Karpas-422 (cell line): ENCODE measurements around the gene ZNF200. TPM values are rescaled to one million over a fixed set of nuclear protein-coding genes. Genes with fewer than 3 reads are reported as not detected.
"Not testable (repeated sequence)": the region's sequence is repeated elsewhere in the genome, so short reads cannot be mapped to it uniquely, and the experiment has no call there.

Experiments
- DNase-seq: peaks from one replicate; pipeline ENCODE4 v3.0.0-alpha.2; 2015
- H2AFZ ChIP-seq: fragments of 200-600 bp; sonication (generic); 2 replicates; pipeline ENCODE4 v1.6.1; 2014; ENCODE audit warnings: antibody characterized with exemption, low read length, mixed read lengths
- H3K27ac ChIP-seq: fragments of 200-600 bp; sonication (generic); 2 replicates; pipeline ENCODE4 v1.5.1; 2014; ENCODE audit warnings: mild to moderate bottlenecking, low read length, moderate library complexity
- H3K27me3 ChIP-seq: fragments of 200-600 bp; sonication (generic); 2 replicates; pipeline ENCODE4 v1.6.1; 2014; ENCODE audit warnings: low read length, mixed read lengths
- H3K36me3 ChIP-seq: fragments of 200-600 bp; sonication (generic); 2 replicates; pipeline ENCODE4 v1.6.1; 2014; ENCODE audit warnings: low read length, mixed read lengths; ENCODE audit not compliant: insufficient read depth
- H3K4me1 ChIP-seq: fragments of 200-600 bp; sonication (generic); 2 replicates; pipeline ENCODE4 v1.6.1; 2014; ENCODE audit warnings: mild to moderate bottlenecking, low read length, mixed read lengths
- H3K4me2 ChIP-seq: fragments of 200-600 bp; sonication (generic); 2 replicates; pipeline ENCODE4 v1.6.1; 2014; ENCODE audit warnings: low read length, low read depth, mild to moderate bottlenecking; ENCODE audit not compliant: poor library complexity, severe bottlenecking
- H3K4me3 ChIP-seq: fragments of 200-600 bp; sonication (generic); 2 replicates; pipeline ENCODE4 v1.5.1; 2014; ENCODE audit warnings: mild to moderate bottlenecking, antibody characterized with exemption, low read length, mixed read lengths
- H3K79me2 ChIP-seq: fragments of 200-600 bp; sonication (generic); 2 replicates; pipeline ENCODE4 v1.6.1; 2014; ENCODE audit warnings: mild to moderate bottlenecking, low read length, mixed read lengths
- H3K9ac ChIP-seq: fragments of 200-600 bp; sonication (generic); 2 replicates; pipeline ENCODE4 v1.6.0; 2014; ENCODE audit warnings: low read length
- H3K9me2 ChIP-seq: fragments of 200-600 bp; sonication (generic), shearing (Covaris generic); replicated peaks from 2 replicates; pipeline ENCODE4 v1.6.0; 2014; ENCODE audit warnings: mild to moderate bottlenecking, low read length, moderate library complexity; ENCODE audit not compliant: insufficient read depth
- H3K9me3 ChIP-seq: fragments of 300-700, 200-600 bp; sonication (generic); 2 replicates; pipeline ENCODE4 v1.6.1; 2014; ENCODE audit warnings: low read length, mixed read lengths
- H4K20me1 ChIP-seq: fragments of 200-600 bp; sonication (generic); 2 replicates; pipeline ENCODE4 v1.6.1; 2014; ENCODE audit warnings: mild to moderate bottlenecking, antibody characterized with exemption, low read length, low read depth; ENCODE audit not compliant: insufficient read depth
- total RNA-seq: library from RNA; depleted of rRNA; stranded (reverse); fragments of >200 nt; shearing (Covaris generic); gene quantifications from 2 replicates; pipeline ENCODE4 v1.2.3, GENCODE V29; 2014; ENCODE audit warnings: low replicate concordance

The ZNF200 gene
- total RNA-seq, 1 experiment from 2014 or later, result 12.1 TPM

DNA sequence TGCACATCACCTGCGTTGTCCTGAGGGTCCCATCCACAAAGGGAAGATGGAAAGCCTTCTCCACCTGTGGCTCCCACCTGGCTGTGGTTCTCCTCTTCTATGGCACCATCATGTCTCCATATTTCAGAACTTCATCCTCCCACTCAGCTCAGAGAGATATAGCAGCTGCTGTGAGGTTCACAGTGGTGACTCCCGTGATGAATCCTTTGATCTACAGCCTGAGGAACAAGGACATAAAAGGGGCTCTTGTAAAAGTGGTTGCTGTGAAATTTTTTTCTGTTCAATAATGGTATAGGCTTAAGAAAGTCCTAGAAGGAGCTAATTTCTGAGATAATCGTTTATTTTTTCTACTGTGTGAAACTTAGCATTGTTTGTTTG lies 18.7 kb downstream of the ZNF200 start:
- Histone ChIP-seq H3K4me3 (no peak overlapping the region), H3K27me3 (no peaks in the 10 kb centered on the region), H3K9me2 (no peaks in the 10 kb centered on the region), H3K79me2 (no peaks in the 10 kb centered on the region), H3K36me3 (no peaks in the 10 kb centered on the region), H2AFZ (no peak overlapping the region), H3K4me2 (no peak overlapping the region), H3K9me3 (no peaks in the 10 kb centered on the region), H3K27ac (no peak overlapping the region), H3K4me1 (no peaks in the 10 kb centered on the region), H3K9ac (no peak overlapping the region), H4K20me1 (no peaks in the 10 kb centered on the region)
- no peak for DNase-seq

DNA sequence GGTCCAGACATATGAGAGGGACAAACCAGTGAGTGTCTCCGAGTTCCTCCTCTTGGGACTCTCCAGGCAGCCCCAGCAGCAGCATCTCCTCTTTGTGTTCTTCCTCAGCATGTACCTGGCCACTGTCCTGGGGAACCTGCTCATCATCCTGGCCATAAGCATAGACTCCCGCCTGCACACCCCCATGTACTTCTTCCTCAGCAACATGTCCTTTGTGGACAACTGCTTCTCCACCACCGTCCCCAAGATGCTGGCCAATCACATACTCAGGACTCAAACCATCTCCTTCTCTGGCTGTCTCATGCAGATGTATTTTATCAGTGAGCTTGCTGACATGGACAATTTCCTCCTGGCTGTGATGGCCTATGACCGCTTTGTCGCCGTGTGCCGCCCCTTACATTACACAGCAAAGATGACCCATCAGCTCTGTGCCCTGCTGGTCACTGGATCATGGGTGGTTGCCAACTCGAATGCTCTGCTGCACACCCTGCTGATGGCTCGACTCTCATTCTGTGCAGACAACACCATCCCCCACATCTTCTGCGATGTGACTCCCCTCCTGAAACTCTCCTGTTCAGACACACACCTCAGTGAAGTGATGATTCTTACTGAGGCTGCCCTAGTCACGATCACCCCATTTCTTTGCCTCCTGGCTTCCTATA lies 19.2 kb downstream of the ZNF200 start:
- Histone ChIP-seq H3K4me3 (no peak overlapping the region), H3K9me3 (no peaks in the 10 kb centered on the region), H2AFZ (no peak overlapping the region), H3K27me3 (no peaks in the 10 kb centered on the region), H3K4me2 (no peak overlapping the region), H3K4me1 (no peaks in the 10 kb centered on the region), H3K9ac (no peak overlapping the region), H3K9me2 (no peaks in the 10 kb centered on the region), H3K27ac (no peak overlapping the region), H3K36me3 (no peaks in the 10 kb centered on the region), H3K79me2 (no peaks in the 10 kb centered on the region), H4K20me1 (no peaks in the 10 kb centered on the region)
- no peak for DNase-seq

DNA sequence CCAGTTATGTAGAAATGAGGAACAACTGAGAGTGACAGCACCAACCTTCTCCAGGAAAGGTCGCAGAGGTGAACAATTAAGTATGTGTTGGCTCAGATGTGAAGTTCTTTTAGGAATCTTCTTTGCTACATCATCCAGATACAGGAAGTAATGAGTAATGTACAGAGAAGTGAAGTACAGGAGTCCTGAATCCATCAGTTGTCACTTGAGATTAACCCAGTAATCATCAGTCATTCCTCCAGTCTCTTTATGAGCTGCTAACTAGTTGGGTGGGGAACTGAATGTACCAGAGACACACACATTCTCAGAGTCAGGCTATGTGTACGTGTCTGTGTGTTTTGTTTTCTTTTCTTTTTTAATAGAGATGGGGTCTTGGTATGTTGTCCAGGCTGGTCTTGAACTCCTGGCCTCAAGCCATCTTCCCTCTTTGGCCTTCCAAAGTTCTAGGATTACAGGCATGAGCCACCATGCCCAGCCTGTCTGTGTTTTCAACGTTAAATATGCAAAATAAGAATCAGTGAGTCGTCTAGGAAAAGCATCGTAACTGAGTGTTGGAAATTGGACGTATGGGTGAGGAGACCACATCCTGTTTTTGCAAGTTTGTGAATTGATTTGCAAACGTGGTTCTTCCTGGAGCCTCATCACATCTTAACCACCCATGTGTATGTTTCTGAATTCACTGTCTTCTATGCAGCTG lies 19.9 kb downstream of the ZNF200 start:
- H3K4me1 ChIP-seq, result no peaks in the 10 kb centered on the region
- no peak overlapping the region for H2AFZ ChIP-seq
- H3K79me2 ChIP-seq, result no peaks in the 10 kb centered on the region
- no peak overlapping the region for H3K27ac ChIP-seq
- H3K36me3 ChIP-seq, result no peaks in the 10 kb centered on the region
- H3K27me3 ChIP-seq, result no peaks in the 10 kb centered on the region
- H3K4me3 ChIP-seq, result no peak overlapping the region
- no peaks in the 10 kb centered on the region for H3K9me2 ChIP-seq
- no peaks in the 10 kb centered on the region for H4K20me1 ChIP-seq
- no peaks in the 10 kb centered on the region for H3K9me3 ChIP-seq
- DNase-seq, result no peak
- no peak overlapping the region for H3K4me2 ChIP-seq
- H3K9ac ChIP-seq, result no peak overlapping the region

DNA sequence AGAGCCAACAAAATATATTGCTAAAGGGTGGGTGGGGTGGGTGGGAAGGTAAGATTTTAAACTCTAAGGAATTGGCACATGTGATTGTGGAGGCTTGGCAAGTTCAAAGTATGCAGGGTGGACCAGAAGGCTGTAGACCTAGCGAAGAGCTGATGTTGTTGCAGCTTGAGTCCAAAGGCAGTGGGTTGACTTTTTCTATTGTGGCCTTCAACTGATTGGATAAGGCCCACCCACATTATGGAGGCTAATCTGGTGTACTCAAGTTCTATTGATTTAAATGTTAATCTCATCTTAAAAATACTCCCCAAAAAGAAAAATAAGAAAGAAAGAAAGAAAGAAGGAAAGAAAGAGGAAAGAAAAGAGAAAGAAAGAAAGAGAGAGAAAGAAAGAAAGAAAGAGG lies 22.4 kb downstream of the ZNF200 start:
- Histone ChIP-seq H4K20me1 (no peaks in the 10 kb centered on the region), H3K9me2 (no peaks in the 10 kb centered on the region), H3K36me3 (no peaks in the 10 kb centered on the region), H3K27me3 (no peaks in the 10 kb centered on the region), H3K79me2 (no peaks in the 10 kb centered on the region), H3K9ac (no peak overlapping the region), H3K4me2 (no peak overlapping the region), H3K27ac (no peak overlapping the region), H3K9me3 (no peaks in the 10 kb centered on the region), H3K4me1 (no peaks in the 10 kb centered on the region), H2AFZ (no peak overlapping the region), H3K4me3 (no peak overlapping the region)
- no peak for DNase-seq

DNA sequence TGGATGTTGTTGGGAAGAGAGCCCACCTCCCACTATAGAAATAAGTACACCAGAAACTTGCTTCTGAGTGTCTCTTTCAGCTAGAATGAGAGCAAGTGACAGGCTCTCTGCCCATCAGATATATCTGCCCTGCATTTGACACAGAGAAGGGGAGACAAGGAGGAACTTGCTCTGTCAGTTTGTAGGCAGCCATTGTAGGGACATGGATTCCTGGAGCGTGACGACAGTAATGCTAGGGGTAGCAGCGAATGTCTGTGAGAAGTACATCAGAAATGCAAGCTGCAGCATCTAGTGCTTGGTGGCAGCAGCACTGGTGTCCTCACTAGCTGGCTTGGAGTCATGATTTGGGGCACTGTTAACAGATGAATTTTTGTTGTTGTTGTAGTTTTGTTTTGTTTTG lies 23.0 kb downstream of the ZNF200 start:
- Histone ChIP-seq H3K27ac (no peak overlapping the region), H3K27me3 (no peaks in the 10 kb centered on the region), H3K36me3 (no peaks in the 10 kb centered on the region), H3K4me3 (no peak overlapping the region), H3K9me2 (no peaks in the 10 kb centered on the region), H3K9ac (no peak overlapping the region), H3K79me2 (no peaks in the 10 kb centered on the region), H2AFZ (no peak overlapping the region), H3K9me3 (no peaks in the 10 kb centered on the region), H3K4me1 (no peaks in the 10 kb centered on the region), H4K20me1 (no peaks in the 10 kb centered on the region), H3K4me2 (no peak overlapping the region)
- no peak for DNase-seq

DNA sequence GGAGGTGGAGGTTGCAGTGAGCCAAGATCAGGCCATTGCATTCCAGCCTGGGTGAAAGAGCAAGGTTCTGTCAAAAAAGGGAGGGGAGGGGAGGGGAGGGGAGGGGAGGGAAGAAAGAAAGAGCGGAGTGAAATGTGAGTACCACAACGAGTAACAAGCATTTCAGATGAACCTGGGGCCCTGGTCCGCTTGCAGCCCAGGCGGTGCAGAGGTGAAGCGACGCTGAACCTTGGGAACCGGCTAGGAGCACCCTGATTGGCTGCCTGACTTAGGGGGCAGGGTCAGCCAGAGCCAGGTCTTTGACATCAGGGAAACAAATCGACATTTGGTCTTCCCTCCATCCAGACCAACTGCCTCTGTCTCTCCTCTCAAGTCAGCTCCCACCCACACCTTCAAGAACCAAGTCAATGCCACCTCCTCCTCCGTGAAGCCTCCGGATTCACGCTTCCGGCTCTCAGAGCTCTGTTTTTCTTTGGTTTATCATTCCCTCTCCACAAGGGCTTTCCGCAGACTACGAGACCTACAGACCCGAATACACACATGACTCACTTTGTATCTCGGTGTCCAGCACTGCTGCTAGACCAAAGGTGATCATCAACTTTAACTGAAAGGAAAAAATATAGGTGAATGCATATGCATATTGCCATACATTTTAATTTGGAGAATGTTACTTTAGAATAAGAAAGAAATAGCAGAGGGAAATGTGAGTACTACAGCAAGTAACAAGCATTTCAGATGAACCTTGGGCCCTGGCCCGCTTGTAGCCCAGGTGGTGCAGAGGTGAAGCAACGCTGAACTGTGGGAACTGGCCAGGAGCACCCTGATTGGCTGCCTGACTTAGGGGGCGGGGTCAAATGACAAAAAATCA lies 27.6 kb downstream of the ZNF200 start:
- Histone ChIP-seq H4K20me1 (no peaks in the 10 kb centered on the region), H3K9ac (no peak overlapping the region)

DNA sequence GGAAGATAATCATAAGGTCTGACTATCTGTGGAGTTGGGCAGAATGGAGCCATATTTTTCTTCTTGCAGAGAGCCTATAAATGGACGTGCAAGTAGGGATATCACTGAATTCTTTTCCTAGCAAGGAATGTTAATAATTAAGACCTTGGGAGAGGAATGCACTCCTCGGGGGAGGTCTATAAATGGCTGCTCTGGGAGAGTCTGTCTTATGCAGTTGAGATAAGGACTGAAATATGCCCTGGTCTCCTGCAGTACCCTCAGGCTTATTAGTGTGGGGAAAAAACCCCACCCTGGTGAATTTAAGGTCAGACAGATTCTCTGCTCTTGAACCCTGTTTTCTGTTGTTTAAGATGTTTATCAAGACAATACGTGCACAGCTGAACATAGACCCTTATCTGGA lies 29.0 kb downstream of the ZNF200 start:
- DNase-seq, H3K9me2 ChIP-seq, H4K20me1 ChIP-seq, H3K27me3 ChIP-seq, H2AFZ ChIP-seq, H3K9ac ChIP-seq, H3K79me2 ChIP-seq, H3K9me3 ChIP-seq, H3K4me1 ChIP-seq, H3K36me3 ChIP-seq, H3K4me3 ChIP-seq, H3K27ac ChIP-seq, H3K4me2 ChIP-seq: not testable (repeated sequence)

More for the DNA sequence above, 27.6 kb downstream of the ZNF200 start:
- H3K27me3 ChIP-seq, result no peaks in the 10 kb centered on the region
- H3K36me3 ChIP-seq, result no peaks in the 10 kb centered on the region; the same call in 1 of the 2 replicates
- 0 out of 2 replicates have a peak, but pooled peaks cover 5% of the 10 kb centered on the region for H3K9me3 ChIP-seq
- H2AFZ ChIP-seq, result no peak overlapping the region
- no peaks in the 10 kb centered on the region for H3K9me2 ChIP-seq
- no peak for DNase-seq
- H3K4me1 ChIP-seq, result no peaks in the 10 kb centered on the region
- no peaks in the 10 kb centered on the region for H3K79me2 ChIP-seq
- H3K4me2 ChIP-seq, result no peak overlapping the region
- H3K27ac ChIP-seq, result no peak overlapping the region
- H3K4me3 ChIP-seq, result no peak overlapping the region

DNA sequence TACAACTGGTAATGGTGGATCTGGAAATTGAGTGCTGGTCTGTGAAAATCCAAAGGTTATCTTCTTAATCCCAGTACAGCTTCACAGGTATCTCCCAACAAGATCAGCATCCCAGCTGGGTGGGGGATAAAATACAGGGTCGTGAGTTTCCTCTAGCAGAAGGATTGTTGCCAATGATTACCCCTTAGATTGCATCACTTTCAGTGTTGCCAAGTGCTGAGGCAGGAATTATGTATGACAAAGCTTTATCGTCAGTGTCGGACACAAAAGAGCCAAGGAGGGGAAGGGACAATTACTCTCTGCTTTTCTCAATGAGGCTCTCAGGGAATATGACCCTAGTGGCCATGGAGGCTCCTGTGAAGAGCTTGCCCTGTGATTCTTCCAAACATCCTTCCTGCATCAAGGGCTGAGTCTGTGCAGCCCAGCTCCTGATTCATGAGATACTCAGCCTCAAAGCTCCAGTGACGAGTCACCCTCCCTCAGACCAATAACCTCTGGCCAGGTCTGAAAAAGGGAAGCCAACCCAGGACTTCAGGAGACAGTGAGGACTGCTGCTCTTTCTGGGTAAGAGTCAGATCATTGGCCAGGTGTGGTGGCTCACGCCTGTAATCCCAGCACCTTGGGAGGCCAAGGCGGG lies 31.9 kb downstream of the ZNF200 start:
- no peak overlapping the region for H2AFZ ChIP-seq
- no peaks in the 10 kb centered on the region; the same call in 1 of the 2 replicates for H3K36me3 ChIP-seq
- H3K4me1 ChIP-seq, result no peaks in the 10 kb centered on the region
- H3K27ac ChIP-seq, result no peak overlapping the region
- H3K9ac ChIP-seq, result no peak overlapping the region
- no peaks in the 10 kb centered on the region for H3K9me2 ChIP-seq
- H3K27me3 ChIP-seq, result no peaks in the 10 kb centered on the region
- no peaks in the 10 kb centered on the region for H3K79me2 ChIP-seq
- H3K9me3 ChIP-seq, result 0 out of 2 replicates have a peak, but pooled peaks cover 5% of the 10 kb centered on the region
- no peaks in the 10 kb centered on the region for H4K20me1 ChIP-seq
- no peak for DNase-seq
- no peak overlapping the region for H3K4me2 ChIP-seq
- H3K4me3 ChIP-seq, result no peak overlapping the region
